ENCODE data around the gene THOC5. TPM values are rescaled to one million over a fixed set of nuclear protein-coding genes. Genes with fewer than 3 reads are reported as not detected.
"Not testable (repeated sequence)": the region's sequence is repeated elsewhere in the genome, so short reads cannot be mapped to it uniquely, and the experiment has no call there.

Gene THOC5
- 43.2 TPM for polyA plus RNA-seq (2013, experiment 1 of 2)
- 38.5 TPM for polyA plus RNA-seq (2013, experiment 2 of 2)

GRCh38 chr22:29553351-29554224 lies at the start of gene THOC5:
THOC5 (minus strand) TSS chr22:29553757; CDS start chr22:29549147, 4,610 bp downstream.
- no peaks in the 10 kb centered on the region for H3K9me3 ChIP-seq (ENCODE audit: control insufficient read depth, low read length)
- H3K4me3 ChIP-seq (ENCODE audit: extremely low read depth, insufficient read depth, low read length, poor library complexity, severe bottlenecking) = peak within 1 kb of the TSS; percentile 82
- WGBS, 2 experiments (ENCODE audit: insufficient coverage in 2 of 2) = 4 to 7% methylated on average over 24 to 30 of the region's 44 CpGs
- peaks cover 64% of the 10 kb centered on the region for H3K36me3 ChIP-seq (ENCODE audit: control insufficient read depth, insufficient read depth, low read length)
- H3K4me1 ChIP-seq (ENCODE audit: control insufficient read depth, insufficient read depth, low read length, poor library complexity, severe bottlenecking) = no peaks in the 10 kb centered on the region
- H3K27ac ChIP-seq (ENCODE audit: low read depth, low read length, severe bottlenecking) = peak within 1 kb of the TSS; percentile 89

- no peaks in the 10 kb centered on the region for H3K36me3 ChIP-seq (ENCODE audit: control insufficient read depth, insufficient read depth, low read length)
- no peak overlapping the region for H3K27ac ChIP-seq (ENCODE audit: low read depth, low read length, severe bottlenecking)
- 83 to 100% methylated on average over 1 of the region's 3 CpGs for WGBS, 2 experiments (ENCODE audit: insufficient coverage in 2 of 2)
Observed at GRCh38 chr22:29598684-29599020, 45.1 kb upstream of the THOC5 start.

GRCh38 chr22:29597871-29598683 lies 44.5 kb upstream of the THOC5 start:
- not testable (repeated sequence) for H3K4me1 ChIP-seq (ENCODE audit: control insufficient read depth, insufficient read depth, low read length, poor library complexity, severe bottlenecking); H3K9me3 ChIP-seq (ENCODE audit: control insufficient read depth, low read length); H3K36me3 ChIP-seq (ENCODE audit: control insufficient read depth, insufficient read depth, low read length); H3K4me3 ChIP-seq (ENCODE audit: extremely low read depth, insufficient read depth, low read length, poor library complexity, severe bottlenecking); H3K27ac ChIP-seq (ENCODE audit: low read depth, low read length, severe bottlenecking)
- whole genome bisulfite sequencing, 2 experiments (ENCODE audit: insufficient coverage in 2 of 2) = 96 to 97% methylated on average over 33 to 40 of the region's 57 CpGs

More at GRCh38 chr22:29598684-29599020, 45.1 kb upstream of the THOC5 start:
- no peaks in the 10 kb centered on the region for H3K9me3 ChIP-seq (ENCODE audit: control insufficient read depth, low read length)
- H3K4me1 ChIP-seq (ENCODE audit: control insufficient read depth, insufficient read depth, low read length, poor library complexity, severe bottlenecking) = no peaks in the 10 kb centered on the region
- no peak overlapping the region for H3K4me3 ChIP-seq (ENCODE audit: extremely low read depth, insufficient read depth, low read length, poor library complexity, severe bottlenecking)

- 91 to 93% methylated on average over 10 of the region's 10 CpGs for WGBS, 2 experiments (ENCODE audit: insufficient coverage in 2 of 2)
- Histone ChIP-seq H3K36me3 (ENCODE audit: control insufficient read depth, insufficient read depth, low read length) (no peaks in the 10 kb centered on the region), H3K4me3 (ENCODE audit: extremely low read depth, insufficient read depth, low read length, poor library complexity, severe bottlenecking) (no peak overlapping the region), H3K27ac (ENCODE audit: low read depth, low read length, severe bottlenecking) (no peak overlapping the region), H3K9me3 (ENCODE audit: control insufficient read depth, low read length) (no peaks in the 10 kb centered on the region), H3K4me1 (ENCODE audit: control insufficient read depth, insufficient read depth, low read length, poor library complexity, severe bottlenecking) (no peaks in the 10 kb centered on the region)
Observed at GRCh38 chr22:29596408-29596807, 42.9 kb upstream of the THOC5 start.

GRCh38 chr22:29594447-29594846 lies 40.9 kb upstream of the THOC5 start:
- not testable (repeated sequence) for H3K4me1 ChIP-seq (ENCODE audit: control insufficient read depth, insufficient read depth, low read length, poor library complexity, severe bottlenecking); H3K9me3 ChIP-seq (ENCODE audit: control insufficient read depth, low read length); H3K4me3 ChIP-seq (ENCODE audit: extremely low read depth, insufficient read depth, low read length, poor library complexity, severe bottlenecking); H3K36me3 ChIP-seq (ENCODE audit: control insufficient read depth, insufficient read depth, low read length); H3K27ac ChIP-seq (ENCODE audit: low read depth, low read length, severe bottlenecking)
- WGBS, 2 experiments (ENCODE audit: insufficient coverage in 2 of 2) = 89 to 93% methylated on average over 5 to 6 of the region's 6 CpGs

- H3K4me1 ChIP-seq (ENCODE audit: control insufficient read depth, insufficient read depth, low read length, poor library complexity, severe bottlenecking) = no peaks in the 10 kb centered on the region
- no peak overlapping the region for H3K27ac ChIP-seq (ENCODE audit: low read depth, low read length, severe bottlenecking)
- 79 to 96% methylated on average over 2 to 4 of the region's 4 CpGs for WGBS, 2 experiments (ENCODE audit: insufficient coverage in 2 of 2)
- no peak overlapping the region for H3K4me3 ChIP-seq (ENCODE audit: extremely low read depth, insufficient read depth, low read length, poor library complexity, severe bottlenecking)
- no peaks in the 10 kb centered on the region for H3K9me3 ChIP-seq (ENCODE audit: control insufficient read depth, low read length)
- H3K36me3 ChIP-seq (ENCODE audit: control insufficient read depth, insufficient read depth, low read length) = no peaks in the 10 kb centered on the region
Observed at GRCh38 chr22:29593923-29594322, 40.4 kb upstream of the THOC5 start.

GRCh38 chr22:29587938-29588699 lies 34.6 kb upstream of the THOC5 start:
- H3K9me3 ChIP-seq (ENCODE audit: control insufficient read depth, low read length) = no peaks in the 10 kb centered on the region
- 88 to 91% methylated on average over 7 to 8 of the region's 9 CpGs for WGBS, 2 experiments (ENCODE audit: insufficient coverage in 2 of 2)
- no peaks in the 10 kb centered on the region for H3K36me3 ChIP-seq (ENCODE audit: control insufficient read depth, insufficient read depth, low read length)
- no peaks in the 10 kb centered on the region for H3K4me1 ChIP-seq (ENCODE audit: control insufficient read depth, insufficient read depth, low read length, poor library complexity, severe bottlenecking)
- H3K27ac ChIP-seq (ENCODE audit: low read depth, low read length, severe bottlenecking) = no peak overlapping the region
- no peak overlapping the region for H3K4me3 ChIP-seq (ENCODE audit: extremely low read depth, insufficient read depth, low read length, poor library complexity, severe bottlenecking)

- 88 to 100% methylated on average over 1 to 3 of the region's 4 CpGs for WGBS, 2 experiments (ENCODE audit: insufficient coverage in 2 of 2)
- not testable (repeated sequence) for H3K4me3 ChIP-seq (ENCODE audit: extremely low read depth, insufficient read depth, low read length, poor library complexity, severe bottlenecking); H3K9me3 ChIP-seq (ENCODE audit: control insufficient read depth, low read length); H3K4me1 ChIP-seq (ENCODE audit: control insufficient read depth, insufficient read depth, low read length, poor library complexity, severe bottlenecking); H3K36me3 ChIP-seq (ENCODE audit: control insufficient read depth, insufficient read depth, low read length); H3K27ac ChIP-seq (ENCODE audit: low read depth, low read length, severe bottlenecking)
Observed at GRCh38 chr22:29586193-29586705, 32.7 kb upstream of the THOC5 start.

- H3K9me3 ChIP-seq (ENCODE audit: control insufficient read depth, low read length) = no peaks in the 10 kb centered on the region
- no peaks in the 10 kb centered on the region for H3K36me3 ChIP-seq (ENCODE audit: control insufficient read depth, insufficient read depth, low read length)
- no peak overlapping the region for H3K27ac ChIP-seq (ENCODE audit: low read depth, low read length, severe bottlenecking)
- peaks cover 8% of the 10 kb centered on the region for H3K4me1 ChIP-seq (ENCODE audit: control insufficient read depth, insufficient read depth, low read length, poor library complexity, severe bottlenecking)
- 80 to 91% methylated on average over 4 to 5 of the region's 5 CpGs for WGBS, 2 experiments (ENCODE audit: insufficient coverage in 2 of 2)
- H3K4me3 ChIP-seq (ENCODE audit: extremely low read depth, insufficient read depth, low read length, poor library complexity, severe bottlenecking) = no peak overlapping the region
Observed at GRCh38 chr22:29584975-29585374, 31.4 kb upstream of the THOC5 start.

- no peaks in the 10 kb centered on the region for H3K36me3 ChIP-seq (ENCODE audit: control insufficient read depth, insufficient read depth, low read length)
- peak overlapping the region; percentile 78 for H3K4me3 ChIP-seq (ENCODE audit: extremely low read depth, insufficient read depth, low read length, poor library complexity, severe bottlenecking)
- H3K27ac ChIP-seq (ENCODE audit: low read depth, low read length, severe bottlenecking) = no peak overlapping the region
- 91 to 94% methylated on average over 10 of the region's 12 CpGs for WGBS, 2 experiments (ENCODE audit: insufficient coverage in 2 of 2)
- no peaks in the 10 kb centered on the region for H3K9me3 ChIP-seq (ENCODE audit: control insufficient read depth, low read length)
- peaks cover 11% of the 10 kb centered on the region for H3K4me1 ChIP-seq (ENCODE audit: control insufficient read depth, insufficient read depth, low read length, poor library complexity, severe bottlenecking)
Observed at GRCh38 chr22:29581799-29582198, 28.2 kb upstream of the THOC5 start.
